NOMO-1 treated with DMSO at 0.1 percent for 48 hours (cell line): ENCODE measurements around the gene TMX2.

Experiments
- DNase-seq: peaks from one replicate; lab custom pipeline; 2025; ENCODE audit not compliant: unreplicated experiment; lab: John Stamatoyannopoulos, UW

TMX2 gene

DNA sequence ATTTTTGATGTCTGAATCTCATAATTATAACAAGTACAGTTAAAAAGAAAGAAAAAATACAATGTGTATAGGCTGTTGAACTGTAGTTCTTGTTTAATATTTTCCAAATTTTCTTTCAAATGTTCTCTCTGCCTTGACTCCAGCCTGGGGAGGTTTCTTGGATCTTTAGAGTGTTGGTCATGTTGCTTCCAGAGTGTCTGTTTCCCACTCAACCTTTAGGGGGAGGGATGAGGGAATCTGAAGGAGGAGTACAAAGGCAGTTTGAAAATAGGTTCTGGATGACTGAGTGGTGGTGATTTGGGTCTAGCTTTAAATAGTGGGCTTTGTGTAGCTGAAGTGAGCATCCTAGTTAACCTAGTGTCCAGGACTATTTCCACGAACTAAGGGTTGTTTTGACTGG is 51.2 kb downstream of the TMX2 start:
- no peak for DNase-seq

DNA sequence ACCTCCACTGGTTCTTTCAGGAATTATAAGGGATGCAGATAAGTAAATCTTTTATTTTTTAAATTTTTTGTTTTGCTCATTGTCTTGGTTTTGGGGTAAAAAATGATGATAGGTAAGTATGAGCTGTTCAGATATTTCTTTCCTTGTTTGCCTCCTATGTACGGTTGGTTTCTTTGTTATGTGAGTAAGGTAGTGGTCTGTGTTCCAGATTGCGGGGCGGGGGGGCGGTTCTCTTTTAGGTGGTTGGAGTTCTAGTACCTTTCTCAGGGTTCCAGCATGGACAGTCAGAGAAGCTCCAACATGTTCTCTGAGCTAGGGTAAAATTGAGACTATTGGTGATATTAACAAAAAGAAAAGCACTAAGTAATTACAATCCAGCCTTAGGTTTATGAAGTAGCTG is 51.6 kb downstream of the TMX2 start:
- no peak for DNase-seq

DNA sequence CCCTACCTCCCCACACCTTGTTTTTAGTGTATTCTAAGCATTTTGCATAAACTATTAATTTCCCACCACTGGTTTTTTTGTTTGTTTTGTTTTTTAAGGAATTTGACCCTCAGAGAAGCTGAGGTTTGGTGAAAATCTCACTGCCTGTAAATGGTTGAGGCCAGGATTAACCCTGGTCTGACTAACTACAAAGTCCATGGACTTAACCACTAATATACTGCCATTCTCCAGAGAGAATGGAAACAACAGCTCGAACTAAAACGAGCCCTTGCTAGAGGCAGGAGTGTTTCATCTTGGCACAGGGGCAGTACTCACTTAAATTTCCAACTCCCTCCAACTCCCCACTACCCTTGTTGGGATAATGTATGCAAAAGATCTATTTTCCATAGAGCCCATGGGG is 52.2 kb downstream of the TMX2 start:
- no peak for DNase-seq

DNA sequence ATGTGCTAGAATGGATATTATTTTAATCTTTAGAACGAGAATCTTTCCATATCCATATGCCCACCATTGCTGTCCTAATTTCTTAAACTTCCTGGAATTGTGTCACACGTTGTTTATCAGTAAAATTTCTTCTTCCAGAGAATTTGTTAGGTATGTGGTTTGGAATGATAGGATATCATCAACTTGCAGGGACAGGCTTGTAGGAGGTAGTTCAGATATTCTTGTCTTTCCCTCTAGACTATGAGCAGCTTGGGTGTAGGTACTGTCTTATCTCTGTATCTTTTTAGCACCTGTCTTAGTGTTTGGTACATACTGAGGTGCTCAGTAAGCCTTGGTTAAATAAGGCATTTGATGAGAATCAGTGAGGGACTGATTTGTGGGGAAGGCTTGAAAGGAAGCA is 52.6 kb downstream of the TMX2 start:
- DNase-seq, result no peak

DNA sequence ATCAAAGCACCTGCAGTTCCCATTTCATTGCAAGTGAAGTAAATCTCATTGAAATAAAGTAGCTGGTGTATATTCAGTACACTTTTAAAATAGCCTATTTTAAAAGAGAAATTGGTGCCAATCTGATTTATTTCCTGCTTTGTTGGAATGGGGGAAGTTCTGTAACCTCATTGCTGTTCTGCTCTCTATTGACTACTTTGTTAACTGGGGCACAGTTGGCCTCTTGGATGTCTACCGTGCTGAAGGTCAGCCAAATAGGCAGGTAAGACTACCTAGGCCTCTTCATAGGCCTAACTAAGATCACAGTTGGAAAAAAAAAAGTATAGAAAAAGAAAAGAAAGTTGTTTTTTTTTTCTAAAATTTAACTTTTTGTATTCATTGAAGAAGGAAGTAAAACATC is 58.4 kb downstream of the TMX2 start:
- no peak for DNase-seq

DNA sequence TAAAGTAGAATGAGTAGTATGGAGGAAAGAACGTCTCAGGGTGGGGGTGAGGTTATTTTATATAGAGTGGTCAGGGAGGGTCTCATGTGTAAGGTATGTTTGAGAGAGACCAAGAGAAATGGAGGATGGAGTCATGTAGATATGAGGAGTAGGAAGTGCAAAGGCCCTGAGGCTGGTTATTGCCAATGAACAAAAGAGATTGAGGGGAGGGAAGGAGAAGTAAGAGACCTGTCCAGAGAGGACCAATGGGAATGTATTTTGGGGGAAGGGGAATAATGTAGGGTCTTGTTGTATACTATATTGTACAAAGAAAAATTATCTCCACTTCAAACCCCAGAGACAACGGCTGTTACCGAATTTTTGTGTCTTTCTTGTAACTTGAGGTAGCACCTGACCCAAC is 59.0 kb downstream of the TMX2 start:
- DNase-seq, result no peak

DNA sequence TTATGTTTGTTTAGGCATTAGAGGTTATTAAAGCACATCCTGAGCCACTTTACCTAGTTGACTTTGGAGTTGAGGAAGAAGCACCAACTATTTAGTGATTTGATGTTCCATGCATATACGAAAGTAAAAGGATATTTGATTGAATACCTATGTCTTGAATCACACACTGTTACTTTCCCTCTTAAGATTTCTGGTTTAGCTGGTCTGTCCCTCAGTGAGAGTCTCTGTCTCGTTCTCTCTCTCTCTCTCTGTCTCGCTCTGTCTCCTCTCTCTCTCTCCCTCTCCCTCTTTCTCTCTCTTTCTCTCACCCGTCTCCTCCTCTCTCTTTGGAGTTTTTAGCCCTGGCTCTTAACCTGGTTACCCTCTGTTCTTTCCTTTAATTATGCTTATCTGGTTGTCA is 60.2 kb downstream of the TMX2 start:
- no peak for DNase-seq

DNA sequence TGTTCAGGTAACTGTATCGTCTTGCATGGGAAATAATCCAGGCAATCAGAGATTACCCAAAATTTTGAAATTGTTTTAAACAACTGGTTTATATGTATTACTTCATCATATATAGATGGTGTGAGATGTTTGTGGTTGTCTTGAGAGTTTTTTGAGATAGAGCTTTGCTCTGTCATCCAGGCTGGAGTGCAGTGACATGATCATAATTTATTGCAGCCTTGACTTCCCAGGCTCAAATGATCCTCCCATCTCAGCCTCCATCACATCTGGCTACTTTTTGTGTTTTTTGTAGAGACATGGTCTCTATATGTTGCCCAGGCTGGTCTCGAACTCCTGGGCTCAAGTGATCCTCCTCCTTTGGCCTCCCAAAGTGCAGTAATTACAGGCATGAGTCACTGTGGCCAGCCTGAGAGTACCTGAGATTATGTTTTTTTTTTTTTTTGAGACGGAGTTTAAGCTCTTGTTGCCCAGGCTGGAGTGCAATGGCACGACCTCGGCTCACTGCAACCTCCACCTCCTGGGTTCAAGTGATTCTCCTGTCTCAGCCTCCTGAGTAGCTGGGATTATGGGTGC is 60.7 kb downstream of the TMX2 start:
- DNase-seq, result no peak

DNA sequence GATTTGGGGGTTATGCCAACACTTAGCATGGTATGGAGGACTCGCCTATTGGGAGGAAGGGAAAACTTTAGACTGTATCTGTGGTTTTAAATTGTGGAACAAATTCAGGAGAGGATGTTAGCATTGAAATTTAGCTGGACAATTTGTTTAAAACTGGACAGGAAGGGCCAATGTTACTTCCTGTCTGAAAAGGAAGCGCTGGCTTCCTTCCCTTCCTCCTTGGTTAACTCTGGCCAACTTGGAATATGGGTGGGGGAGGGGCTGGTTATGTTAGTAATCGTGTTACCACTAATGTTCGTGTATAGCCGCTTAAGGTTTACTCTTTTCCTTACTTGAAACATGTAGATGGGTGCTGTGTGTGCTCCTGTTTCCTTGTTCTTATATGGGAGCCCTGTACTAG is 63.1 kb downstream of the TMX2 start:
- no peak for DNase-seq

DNA sequence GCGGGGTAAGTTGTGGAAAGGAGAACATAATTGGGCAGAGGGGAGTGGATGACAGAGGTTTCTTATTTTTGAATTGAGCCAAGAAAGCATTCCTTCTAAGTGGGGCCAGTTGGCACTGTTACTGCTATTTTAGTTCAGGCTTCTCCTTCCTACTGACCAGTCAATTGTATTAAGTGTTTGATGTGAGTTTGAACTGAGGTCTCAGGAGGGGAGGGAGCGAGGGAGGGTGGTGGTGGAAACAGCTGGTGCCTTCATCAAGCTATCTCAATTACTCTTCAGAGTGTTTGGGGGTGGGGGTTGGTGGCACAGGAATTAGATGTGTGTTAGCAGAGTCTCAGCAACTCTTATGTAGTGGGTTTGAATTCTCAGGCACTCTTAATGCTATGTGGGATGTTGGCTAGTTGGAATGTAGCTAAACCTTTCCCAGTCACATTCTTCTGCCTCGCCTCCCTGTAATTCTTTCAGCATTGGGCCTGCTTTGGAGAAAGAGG is 63.7 kb downstream of the TMX2 start:
- DNase-seq, result no peak

DNA sequence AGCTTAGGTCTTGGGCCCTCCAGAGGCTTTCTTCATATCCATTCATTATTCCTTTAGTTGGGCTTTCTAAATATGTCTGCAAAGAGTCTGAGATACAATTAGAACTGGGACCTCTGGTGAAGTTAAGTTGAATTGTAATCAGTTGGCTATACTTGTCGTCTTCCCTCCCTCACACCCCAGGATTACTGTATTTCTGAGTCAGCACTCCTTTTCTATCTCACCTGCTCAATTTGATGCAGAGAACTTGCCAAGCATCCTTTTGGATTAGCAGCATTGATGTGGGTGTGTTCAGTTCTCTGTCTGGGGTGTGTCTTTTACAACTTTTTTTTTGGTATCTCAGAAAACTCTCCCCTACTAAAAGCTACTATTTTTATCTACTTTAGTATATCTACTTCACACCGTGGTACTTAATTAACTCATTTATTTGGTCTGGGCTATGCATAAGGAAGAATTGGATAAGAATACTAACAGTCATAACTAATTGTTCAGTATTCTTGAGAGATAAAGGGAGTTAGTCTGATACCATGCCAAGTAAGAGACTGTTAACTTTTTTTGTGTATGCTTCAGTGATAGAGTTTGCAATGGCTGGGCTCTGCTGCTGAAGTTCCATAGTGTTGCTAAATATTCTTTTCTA is 64.3 kb downstream of the TMX2 start:
- no peak for DNase-seq

DNA sequence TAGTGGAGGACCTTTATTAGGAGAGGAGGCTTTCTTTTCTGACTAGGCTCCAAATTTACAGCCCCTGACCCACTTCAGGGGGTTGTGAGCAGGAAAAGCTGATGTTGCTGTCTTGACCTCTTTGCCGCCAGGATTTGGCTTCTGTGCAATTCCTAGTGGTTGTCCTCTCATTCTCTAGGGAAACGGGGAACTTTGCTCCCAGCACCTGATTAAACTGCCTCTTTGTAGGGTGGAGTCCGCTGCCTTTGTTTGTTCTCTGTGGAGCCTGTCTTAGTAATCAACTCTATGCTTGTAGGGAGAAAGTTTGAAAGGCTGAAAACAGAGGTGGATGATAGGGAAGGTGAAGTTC is 65.5 kb downstream of the TMX2 start:
- DNase-seq, result no peak

DNA sequence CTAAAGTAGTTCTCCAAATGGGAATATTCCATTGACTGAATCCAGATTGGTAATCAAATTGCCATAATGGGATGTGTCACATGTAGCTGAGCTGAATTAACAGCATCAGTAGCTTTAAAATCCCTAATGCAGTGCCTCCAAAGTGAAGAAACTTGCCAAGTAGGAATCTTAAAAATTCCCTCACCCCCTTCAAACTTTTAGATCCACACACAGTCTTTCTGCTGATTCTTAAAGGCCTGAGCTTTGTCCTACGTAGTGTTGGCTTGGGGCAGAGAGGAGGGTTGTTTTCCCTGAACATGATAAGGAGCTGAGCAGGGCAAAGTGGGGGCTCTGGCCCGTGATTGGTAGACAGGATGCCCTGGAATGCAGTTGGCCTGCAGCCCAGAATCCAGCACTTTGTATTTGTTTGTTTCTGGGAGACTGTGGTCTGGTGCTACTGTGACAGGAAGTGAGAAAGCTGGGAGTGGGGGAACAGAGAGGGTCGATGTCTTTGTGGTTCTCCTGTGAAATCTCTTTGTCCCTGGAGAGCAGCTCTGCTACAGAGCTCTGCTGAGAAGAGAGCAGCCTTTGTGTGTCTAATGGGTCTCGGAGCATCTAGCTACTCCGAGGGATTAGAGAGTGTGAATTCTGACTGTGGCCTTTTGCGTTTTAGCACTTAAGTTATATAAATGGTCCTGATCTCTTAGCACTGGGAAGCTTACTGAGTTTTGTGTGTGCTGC is 66.1 kb downstream of the TMX2 start:
- no peak for DNase-seq

DNA sequence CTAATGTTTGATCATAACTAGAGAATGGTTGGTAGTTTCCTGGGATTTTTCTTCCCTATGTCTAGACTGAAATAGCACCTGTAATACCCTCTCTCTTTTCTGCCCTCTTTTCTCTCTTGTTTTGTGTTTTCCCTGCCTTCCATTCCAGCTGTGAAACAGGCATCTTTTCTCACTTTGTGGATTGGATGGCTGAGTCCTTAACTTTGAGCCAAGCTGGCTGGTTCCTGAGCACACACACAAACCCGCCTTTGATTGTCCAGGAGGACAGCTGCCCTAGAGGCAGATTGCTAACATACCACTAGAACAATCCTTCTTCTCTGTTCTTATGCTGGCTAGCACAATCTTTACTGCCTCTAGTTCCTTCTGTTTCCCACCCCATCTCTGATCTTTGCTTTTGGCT is 66.9 kb downstream of the TMX2 start:
- no peak for DNase-seq

DNA sequence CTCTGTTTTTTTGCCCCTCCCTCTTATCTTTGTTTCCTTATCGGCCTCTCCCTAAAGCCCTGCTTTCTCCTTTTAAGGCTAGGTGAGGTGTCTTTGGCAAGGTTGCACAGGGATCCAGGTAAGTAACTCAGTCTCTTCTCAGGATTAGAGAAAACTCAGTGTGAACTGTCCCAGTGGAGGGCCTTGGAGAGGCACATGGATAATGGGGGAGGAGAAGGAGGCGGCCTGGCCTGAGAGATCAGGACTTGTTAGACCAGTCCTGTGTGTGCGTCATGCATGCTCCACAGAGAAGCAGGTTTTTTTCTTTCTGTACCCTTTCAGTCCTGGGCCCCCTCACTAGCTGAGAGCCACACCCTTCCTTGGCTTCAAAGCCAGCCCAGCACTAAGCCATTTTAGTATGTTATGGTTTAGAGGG is 69.1 kb downstream of the TMX2 start:
- no peak for DNase-seq

DNA sequence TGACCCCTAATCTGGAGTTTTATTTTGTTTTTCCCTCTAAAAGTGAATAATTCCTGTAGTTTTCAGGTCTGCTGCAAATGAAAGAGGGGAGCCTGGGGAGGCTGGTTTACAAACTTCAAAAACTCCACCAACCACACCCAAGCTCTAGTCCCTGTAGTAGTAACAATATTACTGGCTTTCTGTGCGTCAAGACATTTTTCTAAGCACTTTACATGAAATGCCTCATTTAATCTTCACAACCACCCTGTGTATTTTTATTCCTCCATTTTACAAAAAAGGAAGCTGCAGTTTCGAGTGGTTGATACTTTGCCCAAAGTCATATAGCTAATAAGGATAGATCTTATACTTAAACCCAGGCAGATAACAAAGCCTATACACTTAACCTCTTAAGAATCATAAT is 72.7 kb downstream of the TMX2 start:
- peak; percentile 48 for DNase-seq

DNA sequence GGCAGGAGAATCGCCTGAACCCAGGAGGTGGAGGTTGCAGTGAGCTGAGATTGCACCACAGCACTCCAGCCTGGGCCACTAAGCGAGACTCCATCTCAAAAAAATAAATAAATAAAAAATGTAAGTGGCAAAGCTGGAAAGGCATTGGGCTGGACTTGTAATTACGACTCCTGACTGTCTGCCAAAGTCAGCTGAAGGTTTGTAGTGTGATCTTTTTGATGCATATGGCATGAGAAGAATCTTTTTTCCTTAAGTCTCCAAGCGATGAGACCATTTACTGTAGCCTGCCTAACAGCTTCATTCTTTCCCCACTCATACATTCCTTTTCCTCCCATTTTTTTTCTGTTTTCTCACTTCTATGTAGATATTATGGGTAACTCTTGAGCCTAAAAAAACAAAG is 74.0 kb downstream of the TMX2 start:
- DNase-seq, result no peak

DNA sequence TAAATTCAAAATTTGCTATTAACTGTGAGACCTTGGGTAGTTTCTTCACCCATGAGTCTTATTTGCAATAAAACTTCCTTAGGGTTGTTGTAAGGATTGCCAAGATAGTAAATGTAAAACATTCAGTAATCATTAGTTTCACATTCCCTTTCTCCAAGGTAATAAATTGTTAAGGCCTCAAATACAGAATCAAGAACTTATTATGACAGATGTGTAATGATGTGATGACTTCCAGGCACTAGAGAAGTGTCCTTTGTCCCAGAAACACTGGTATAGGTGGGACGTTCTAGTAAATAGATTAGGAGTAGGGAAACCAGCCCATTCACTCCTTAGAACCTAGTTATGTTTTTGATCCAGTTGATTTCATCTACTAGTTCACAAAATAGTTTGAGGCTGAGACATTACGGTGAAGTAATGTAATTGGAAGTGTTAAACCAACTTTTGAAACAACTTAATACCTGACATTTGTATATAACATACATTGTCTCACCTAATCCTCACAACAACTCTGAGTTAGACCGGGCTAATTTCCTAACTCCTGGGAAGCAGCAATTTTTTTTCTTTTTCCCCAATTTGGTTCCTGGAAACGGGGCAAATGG is 74.7 kb downstream of the TMX2 start:
- no peak for DNase-seq

DNA sequence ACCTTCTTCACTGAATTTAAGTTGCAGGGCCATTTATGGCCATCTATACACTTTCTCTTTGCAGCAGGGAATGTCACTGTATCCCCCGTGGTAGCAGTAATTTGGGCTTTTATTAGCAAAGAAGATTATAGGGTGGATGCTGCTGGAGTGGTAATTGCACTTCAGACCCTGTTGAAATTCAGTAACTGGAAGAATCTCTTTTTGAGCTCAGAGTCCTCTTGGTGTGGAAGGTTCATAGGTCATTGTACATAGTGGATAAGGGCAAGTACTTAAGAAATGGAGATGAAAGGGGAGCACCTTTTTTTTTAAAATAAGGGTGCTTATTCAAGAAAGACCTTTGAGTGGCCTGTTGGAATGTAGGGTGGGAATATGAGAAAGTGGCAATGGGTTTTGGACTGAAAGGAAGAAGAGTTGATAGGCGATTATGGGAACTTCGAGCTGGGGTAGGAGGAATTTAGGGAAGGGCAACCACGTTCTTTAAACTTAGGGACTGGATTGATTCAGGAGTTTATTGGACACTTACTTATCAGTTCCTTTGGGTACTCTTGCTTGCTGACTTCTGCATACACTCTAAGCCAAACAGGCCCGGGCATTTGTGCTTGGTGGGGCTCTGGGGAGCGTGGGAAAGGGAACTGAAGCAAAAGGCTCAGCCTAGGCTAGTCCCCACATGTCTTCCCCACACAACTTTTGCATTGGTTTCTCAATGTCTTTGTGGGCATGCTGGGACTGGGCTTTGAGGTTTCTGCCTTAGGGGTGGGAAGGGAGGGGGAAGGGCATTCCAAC is 75.7 kb downstream of the TMX2 start:
- peak; percentile 83 for DNase-seq

DNA sequence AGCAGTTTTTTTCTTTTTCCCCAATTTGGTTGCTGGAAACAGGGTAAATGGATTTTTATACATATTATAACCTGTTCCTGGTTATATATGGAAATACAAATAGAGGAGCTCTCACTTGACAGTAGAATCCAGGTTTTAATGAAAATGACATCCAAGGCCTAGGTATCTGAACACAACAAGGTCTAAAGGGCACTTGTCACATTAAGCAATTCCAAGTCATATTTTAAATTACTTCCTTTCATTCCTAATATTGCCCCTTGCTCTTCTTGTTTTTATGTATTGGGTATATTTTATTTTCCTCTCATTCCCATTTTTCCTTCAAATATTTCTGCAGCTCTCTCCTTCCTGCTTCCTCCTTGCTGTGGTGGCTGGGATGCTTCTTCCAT is 76.3 kb downstream of the TMX2 start:
- no peak for DNase-seq
